ENCODE results near the gene KDM4B.

DNA sequence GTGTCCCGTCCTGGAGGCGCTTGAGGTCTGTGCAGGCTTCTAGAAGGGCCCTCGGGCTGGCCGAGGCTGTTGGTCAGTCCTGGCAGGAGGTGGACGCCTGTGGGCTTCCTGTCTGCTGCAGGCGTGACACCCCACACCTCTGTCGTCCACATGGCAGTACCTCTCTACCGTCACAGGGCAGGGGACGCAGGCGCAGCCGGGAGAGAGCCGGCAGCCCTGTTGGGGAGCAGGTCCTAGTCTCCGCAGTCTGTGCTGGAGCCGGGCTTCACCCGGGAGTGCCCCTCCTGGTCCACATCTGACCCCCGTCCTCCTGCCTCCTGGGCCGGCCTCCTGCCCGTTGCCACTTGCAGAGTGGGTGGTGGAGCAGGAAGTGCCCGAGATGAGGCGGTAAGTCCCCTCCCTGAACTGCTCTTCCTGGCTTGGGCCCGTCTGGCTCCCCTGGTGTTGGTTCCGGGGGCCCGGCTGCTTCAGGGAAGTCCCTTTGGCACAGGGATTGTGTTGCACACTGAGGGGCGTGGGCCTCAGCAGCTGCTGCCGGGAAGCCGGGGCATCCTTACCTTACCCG lies 106.0 kb downstream of the KDM4B start:
- TF ChIP-seq CTCF (IDR thresholded peaks at IDR 0.05; ENCODE audit: low read depth, low read length, missing input control) (no peak), EGR1 (IDR thresholded peaks at IDR 0.05; ENCODE audit: low read depth in 2 of 2) (no peak), GABPA (IDR thresholded peaks at IDR 0.05 in 1 of 2, conservative IDR thresholded peaks at IDR 0.05 in 1 of 2) (no peak), YY1 (IDR thresholded peaks at IDR 0.05) (no peak), JUND (IDR thresholded peaks at IDR 0.05) (no peak), RXRA (IDR thresholded peaks at IDR 0.05) (no peak), FOXA1 (IDR thresholded peaks at IDR 0.05) (no peak), TAF1 (conservative IDR thresholded peaks at IDR 0.05) (no peak), REST (IDR thresholded peaks at IDR 0.05) (no peak), RAD21 (IDR thresholded peaks at IDR 0.05) (no peak), ATF3 (IDR thresholded peaks at IDR 0.05) (no peak), SP1 (IDR thresholded peaks at IDR 0.05) (no peak)
- TF ChIP-seq, protein P1, sequence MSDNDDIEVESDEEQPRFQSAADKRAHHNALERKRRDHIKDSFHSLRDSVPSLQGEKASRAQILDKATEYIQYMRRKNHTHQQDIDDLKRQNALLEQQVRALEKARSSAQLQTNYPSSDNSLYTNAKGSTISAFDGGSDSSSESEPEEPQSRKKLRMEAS (IDR thresholded peaks at IDR 0.05), result no peak
